ENCODE measurements around the gene CADM3.

The CADM3 gene

GRCh38 chr1:159207774-159208173 is 36.4 kb downstream of the CADM3 start:
- DNase-seq: no peak

GRCh38 chr1:159208175-159208825 is 36.9 kb downstream of the CADM3 start:
- no peak for DNase-seq

- no peak for DNase-seq
Measured at GRCh38 chr1:159209061-159209460, 37.6 kb downstream of the CADM3 start.

- peak; percentile 49 for DNase-seq
Measured at GRCh38 chr1:159211331-159212136, 40.1 kb downstream of the CADM3 start.

- DNase-seq: no peak
Measured at GRCh38 chr1:159212596-159212995, 41.2 kb downstream of the CADM3 start.

- peak; percentile 42 for DNase-seq
Measured at GRCh38 chr1:159214149-159214760, 42.8 kb downstream of the CADM3 start.

GRCh38 chr1:159218649-159219636 is 47.5 kb downstream of the CADM3 start:
- peak; percentile 49 for DNase-seq

- no peak for DNase-seq
Measured at GRCh38 chr1:159222075-159222865, 50.9 kb downstream of the CADM3 start.

GRCh38 chr1:159223004-159223403 is 51.6 kb downstream of the CADM3 start:
- no peak for DNase-seq

- no peak for DNase-seq
Measured at GRCh38 chr1:159228554-159228953, 57.1 kb downstream of the CADM3 start.

- DNase-seq: no peak
Measured at GRCh38 chr1:159229260-159229885, 58.0 kb downstream of the CADM3 start.

GRCh38 chr1:159229896-159230295 is 58.5 kb downstream of the CADM3 start:
- no peak for DNase-seq

- no peak for DNase-seq
Measured at GRCh38 chr1:159239551-159240220, 68.3 kb downstream of the CADM3 start.

- no peak for DNase-seq
Measured at GRCh38 chr1:159247266-159247665, 75.9 kb downstream of the CADM3 start.

- no peak for DNase-seq
Measured at GRCh38 chr1:159248311-159248710, 76.9 kb downstream of the CADM3 start.

GRCh38 chr1:159250638-159251216 is 79.3 kb downstream of the CADM3 start:
- DNase-seq: no peak

All from NCI-H345 (cell line).